Fibroblast of skin of abdomen (primary cell): ENCODE data around the gene CALML5.
A peak's percentile ranks its signal among the peaks of the same experiment; 100 is the strongest.

Experiments used
- DNase-seq: peaks from one replicate; pipeline ENCODE4 v3.0.0-alpha.2; 2013

The CALML5 gene

DNA sequence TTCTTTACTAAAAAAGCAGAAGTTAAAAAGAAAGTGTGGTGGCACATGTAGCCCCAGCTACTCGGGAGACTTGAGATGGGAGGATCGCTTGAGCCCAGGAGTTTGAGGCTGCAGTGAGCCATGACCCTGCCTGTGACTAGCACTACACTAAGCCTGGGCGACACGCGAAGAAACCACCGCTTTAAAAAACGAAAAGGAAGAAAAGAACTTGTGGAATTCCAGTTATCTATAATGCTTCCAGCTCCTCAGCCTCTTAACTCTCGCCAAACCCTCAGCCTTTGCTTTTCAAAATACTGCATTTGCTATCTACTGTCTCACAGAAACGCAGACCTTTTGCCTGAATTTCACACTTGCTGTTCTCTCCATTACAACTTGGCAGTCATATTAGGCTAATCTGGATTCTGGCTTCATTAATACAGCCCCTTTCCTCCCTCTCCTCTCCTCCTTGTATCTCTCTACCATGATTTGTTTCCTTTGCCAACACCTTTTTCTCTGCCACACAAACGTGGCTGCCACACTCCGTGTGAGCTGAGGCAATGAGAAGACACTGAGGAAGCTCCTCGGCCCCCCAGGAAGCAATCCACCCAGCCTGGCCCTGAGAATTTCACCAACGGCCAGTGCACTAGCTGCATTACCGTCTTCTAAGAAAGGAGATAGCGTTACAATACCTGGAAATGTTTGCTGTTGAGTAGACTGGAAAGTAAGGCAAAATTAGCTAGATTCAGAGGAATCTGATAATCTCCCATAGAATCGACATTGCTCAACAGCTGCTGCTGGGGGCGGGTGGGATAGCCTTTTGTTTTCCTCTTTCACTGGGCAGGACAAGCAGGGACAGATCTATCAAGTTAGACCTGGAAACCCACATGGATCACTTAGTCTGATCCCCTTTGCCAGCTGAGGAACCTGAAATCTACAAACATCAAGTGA lies 37.2 kb downstream of the CALML5 start:
- peak; percentile 68 for DNase-seq

DNA sequence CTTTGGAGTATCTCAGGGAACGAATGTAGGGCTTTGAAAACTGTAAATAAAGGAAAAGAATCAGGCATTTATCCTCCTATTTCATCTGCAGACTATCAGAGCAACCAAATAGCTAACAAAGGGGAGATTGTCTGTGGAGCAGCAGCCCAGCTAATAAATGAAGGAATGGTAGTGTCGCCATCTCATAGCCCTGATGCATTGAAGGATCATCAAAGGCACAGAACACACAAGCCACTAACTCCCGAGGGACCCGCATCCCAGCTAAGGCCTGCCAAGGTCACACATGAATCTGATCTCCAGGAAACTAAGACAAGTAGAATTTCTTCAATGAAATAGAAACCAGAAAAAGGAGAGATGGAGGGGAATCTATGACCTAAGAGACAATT lies 38.2 kb downstream of the CALML5 start:
- DNase-seq = no peak

- no peak for DNase-seq
Observed at GRCh38 chr10:5460468-5461202, 38.7 kb downstream of the CALML5 start.

GRCh38 chr10:5458949-5459747 lies 40.2 kb downstream of the CALML5 start:
- no peak for DNase-seq

- DNase-seq = no peak
Observed at GRCh38 chr10:5458425-5458824, 40.9 kb downstream of the CALML5 start.

DNA sequence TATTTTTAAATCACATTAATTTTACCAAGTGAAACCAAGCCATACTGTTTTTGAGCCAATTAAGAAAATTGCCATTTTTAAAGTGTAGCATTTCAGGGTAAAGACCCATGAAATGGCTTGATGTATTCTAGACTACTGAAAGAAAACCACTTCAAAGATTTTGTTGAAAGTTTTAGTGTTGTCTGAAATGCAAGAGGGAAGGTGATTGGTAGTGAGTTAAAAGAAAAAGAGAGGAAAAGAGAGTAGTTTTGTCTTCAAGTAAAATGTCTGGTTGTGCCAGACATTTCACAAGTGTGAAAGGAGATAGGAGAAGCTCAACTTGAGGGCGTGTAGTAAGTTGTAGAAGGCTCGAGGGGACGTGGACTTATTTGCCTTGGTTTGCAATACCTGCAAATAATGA lies 41.6 kb downstream of the CALML5 start:
- DNase-seq = no peak

DNA sequence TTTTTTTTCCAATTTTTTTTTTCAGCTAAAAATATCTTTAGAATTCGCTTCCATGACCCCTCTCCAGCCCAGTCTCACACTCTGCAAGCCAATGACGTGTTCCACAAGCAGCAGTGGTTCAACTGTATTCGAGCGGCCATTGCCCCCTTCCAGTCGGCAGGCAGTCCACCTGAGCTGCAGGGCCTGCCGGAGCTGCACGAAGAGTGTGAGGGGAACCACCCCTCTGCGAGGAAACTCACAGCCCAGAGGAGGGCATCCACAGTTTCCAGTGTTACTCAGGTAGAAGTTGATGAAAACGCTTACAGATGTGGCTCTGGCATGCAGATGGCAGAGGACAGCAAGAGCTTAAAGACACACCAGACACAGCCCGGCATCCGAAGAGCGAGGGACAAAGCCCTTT lies 42.8 kb downstream of the CALML5 start:
- DNase-seq = no peak

DNA sequence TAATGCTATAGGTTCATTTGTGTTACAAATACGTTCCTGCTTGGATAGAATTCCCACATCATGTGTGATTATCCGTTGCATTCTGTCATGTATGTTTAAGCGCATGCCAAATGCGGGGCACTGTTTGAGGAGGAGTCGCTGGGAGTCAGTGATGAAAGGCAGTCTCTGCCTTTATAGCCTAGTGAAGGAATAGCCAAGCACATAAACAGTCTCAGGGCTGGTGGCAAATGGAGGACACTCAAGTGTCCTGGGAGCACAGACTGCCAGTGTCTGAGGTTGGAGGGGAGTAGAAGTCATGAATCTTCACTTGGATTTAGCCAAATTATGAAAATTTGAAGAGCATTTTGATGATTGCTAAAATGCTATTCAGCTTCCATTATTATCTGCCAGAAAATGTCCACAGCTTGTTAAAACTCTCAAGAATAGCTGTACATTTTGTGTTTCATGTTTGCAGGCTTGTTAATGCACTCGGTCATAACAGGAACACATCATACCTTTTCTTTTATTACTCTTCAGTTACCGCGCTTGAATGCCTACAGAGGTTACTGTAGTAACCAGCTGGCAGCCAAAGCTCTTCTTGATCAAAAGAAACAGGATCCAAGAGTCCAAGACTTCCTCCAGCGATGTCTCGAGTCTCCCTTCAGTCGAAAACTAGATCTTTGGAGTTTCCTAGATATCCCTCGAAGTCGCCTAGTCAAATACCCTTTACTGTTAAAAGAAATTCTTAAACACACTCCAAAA lies 45.5 kb downstream of the CALML5 start:
- no peak for DNase-seq

DNA sequence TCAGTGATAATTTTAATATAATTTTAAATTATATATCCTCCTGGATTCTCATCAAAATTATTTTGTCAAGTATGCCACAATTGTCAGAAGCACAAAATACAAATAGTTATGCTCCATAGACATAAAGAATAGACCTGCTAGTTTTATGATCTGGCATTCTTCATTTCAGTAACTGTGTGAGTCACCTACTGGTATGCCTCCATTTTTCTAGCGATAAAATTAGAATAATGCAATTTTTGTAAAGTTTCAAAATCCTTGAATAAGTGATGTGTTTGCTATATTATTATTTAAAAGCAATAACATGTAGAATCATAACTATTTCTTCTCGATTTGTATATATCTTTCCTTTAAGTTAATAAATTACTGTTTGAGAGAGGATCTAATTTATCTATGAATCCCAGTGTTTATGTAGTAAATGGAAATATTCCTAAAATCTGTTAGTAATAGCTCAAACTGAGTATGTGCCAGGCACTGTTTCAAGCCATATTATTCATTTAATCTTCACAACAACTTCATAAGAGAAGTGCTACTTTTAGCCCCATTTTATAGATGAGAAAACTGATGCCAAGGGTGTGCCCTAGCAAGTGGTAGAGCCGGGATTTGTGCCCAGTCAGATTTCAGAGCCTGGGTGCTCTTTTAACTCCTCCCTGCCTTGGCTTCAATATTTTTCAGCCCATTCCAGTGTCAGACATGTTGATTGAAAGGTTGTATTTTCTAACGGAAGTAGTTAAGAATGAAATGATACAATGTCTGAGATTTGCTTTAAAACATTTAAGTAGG lies 48.6 kb downstream of the CALML5 start:
- DNase-seq = no peak

DNA sequence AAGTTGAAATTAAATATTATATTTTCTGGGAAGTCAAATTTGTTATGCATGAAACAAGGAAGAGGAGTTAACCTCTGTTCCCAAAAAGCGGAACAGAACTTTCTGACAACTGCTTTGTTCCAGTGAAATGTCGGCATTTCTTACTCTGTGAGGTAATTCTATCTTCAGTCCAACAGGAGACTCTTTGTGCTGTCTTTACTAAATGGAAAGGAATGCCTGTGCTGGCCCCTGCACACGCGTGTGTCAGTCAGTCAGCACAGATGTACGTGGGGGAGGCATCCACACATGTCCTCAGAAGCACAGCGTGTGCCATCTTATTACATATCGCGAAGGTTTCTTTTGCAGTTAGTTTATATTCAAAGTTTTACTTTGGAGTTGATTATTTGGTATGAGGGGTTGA lies 49.5 kb downstream of the CALML5 start:
- DNase-seq = peak; percentile 90

DNA sequence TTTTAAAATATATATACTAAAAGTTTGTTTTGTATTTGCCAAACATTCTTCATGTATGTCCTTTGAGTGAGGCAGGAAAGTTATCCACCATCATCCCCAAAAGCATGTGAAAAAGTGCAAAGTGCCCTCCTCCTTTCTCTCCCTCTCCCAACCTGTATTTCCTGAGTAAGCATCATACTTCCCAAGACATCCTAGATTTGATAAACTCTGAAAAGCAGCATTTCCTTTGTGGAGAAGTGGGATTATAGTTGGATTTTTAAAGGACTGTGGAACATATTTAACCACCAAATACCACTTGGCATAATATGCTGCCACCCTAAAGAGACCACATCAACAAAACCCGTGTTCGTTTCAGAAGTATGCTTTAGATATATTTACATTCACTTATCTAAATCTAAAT lies 50.1 kb downstream of the CALML5 start:
- DNase-seq = no peak
